HG02840 (cell line): ENCODE measurements around the gene NSUN2.

Experiments
- ATAC-seq: cut with Tn5 transposase; IDR thresholded peaks from one replicate; pipeline ENCODE4 v1.9.1; 2021; ENCODE audit warnings: mild to moderate bottlenecking, moderate library complexity, moderate number of reproducible peaks; ENCODE audit not compliant: unreplicated experiment, low FRiP score

The NSUN2 gene

DNA sequence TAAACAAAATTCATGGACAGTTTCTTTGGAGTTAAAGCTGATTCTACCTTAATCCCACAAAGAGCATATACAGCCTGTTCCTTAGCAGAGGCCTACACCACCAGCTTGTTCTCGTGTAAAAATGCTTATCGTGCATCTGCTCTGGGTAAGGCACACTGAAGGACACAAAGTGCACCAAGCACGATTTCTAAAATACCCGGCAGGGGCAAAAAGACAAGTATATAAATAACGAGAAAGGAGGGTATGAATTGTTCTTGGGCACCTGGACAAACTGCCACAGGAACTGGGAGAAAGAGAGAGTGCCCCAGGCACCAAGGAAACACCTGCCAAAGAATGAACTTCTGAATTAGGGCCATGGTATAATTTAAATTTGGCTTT lies 25.3 kb downstream of the NSUN2 start:
- ATAC-seq, result no peak

DNA sequence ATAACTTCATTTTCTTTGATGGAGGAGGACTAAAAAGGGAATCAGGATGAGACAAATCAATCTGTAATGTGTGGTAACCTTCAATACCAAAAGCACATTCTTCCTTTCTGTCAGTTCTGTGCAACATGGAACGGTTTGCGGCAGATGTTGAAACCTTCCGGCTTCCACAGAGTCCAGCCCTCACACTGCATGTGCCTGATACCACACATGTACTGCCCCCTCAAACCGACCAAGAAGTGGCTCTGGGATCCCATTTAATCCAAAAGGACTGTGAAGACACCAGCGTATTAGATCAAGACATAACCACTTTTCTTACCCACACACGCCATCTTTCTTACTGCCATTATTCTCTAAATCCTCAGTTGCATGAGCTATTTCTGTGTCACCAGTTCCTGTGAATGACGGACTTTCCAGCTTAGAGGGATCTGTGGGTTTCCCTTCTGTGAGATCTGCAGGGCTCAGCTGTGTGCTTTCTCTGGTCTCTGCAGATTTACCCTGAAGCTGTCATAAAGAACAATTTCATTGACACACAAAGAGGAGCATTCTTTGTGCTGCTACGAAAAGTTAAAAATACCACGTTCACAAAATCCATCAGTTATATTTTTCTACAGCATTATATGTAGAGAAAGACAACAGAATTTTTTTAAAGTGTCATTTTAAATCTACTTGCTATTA lies 25.8 kb downstream of the NSUN2 start:
- ATAC-seq, result no peak

GRCh38 chr5:6604946-6605345 lies 27.9 kb downstream of the NSUN2 start:
- no peak for ATAC-seq

DNA sequence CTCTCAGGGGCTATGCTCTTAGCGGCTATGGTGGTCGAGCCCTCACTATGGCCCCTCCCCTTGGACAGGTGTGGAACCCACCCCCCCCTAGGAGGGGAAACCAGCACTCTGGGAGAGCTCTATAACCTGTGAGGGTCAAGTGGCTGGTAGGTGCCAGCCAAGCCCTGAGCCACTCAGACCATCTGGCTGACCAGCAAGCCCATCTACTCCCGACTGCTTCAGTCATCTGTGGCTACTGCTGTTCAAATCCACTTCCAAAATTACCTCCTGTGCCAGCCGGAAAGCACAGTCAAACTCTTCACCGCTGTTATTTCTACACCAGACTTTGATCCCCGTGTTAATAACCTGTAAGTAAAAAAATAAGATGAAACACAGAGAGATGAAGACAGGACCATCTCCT lies 28.5 kb downstream of the NSUN2 start:
- ATAC-seq, result no peak

DNA sequence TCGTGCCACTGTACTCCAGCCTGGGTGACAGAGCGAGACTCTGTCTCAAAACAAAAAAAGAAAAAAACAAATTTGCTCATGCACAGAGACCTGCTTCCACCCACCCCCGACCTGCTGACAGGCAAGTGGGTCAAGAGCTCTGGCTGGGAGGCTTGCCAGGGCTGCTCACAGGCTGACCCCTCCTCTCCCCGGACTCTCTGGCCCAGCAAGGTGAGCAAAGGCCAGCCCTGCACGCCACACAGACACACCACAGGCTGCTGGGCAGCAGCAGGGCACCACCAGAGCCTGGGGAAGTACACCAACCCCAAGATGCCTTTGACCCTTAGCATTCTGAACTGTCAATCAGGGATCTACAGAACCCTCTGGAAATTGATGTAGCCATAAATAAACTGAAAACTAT lies 29.2 kb downstream of the NSUN2 start:
- ATAC-seq, result no peak

DNA sequence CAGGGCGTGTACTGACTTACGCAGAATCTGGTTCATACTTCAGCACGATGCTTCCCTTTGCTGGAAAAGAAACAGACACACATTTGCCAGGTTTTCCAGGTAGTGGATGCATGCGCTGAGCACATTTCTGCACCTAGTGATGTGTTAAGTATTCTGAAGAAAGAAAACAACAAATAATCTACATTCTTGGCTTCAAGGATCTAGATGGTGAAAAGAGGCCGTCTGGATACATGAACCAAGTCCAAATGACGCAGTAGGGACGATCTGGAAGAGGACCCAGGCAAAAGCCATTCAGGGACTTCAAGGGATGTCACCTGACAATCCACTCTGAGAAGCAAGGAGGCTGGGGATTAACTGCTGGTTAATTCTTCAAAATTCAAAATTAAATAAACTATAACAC lies 30.4 kb downstream of the NSUN2 start:
- ATAC-seq, result no peak

DNA sequence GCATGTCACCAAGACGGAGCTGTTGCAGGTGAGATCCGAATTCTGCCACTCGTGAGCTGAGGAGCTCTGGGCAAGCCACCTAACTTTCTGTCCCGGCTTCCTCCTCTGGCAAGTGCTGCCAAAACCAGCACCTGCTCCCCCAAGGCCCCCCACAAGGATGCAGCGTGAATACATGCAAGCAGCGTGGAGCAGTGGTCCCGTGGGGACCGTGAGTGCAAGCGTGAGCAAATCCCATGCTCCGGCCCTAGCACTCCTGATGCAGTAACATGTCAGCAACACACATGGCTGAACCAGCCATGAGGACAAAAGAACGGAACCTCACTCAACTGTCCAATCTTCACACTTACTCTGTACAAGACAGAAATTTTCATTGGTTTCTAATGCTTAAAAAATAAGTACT lies 31.0 kb downstream of the NSUN2 start:
- no peak for ATAC-seq

DNA sequence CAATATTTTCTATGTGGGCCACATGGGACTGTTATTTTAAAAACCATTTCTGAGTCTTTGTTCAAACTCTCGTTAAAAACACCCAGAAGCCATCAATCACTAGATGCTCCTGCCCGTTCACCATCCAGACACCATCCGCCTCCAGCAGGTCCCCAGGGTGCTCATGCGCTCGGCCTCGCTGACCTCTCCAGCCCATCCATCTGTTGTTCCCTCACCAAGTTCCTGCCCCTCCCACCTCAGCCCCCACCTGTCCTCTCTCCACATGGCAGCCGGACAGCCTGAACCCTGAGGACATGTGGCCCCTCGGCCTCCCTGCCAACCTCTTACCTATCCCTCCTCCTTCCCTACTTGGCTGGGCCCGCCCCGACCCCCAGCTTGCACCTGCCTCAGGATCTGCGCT lies 31.6 kb downstream of the NSUN2 start:
- no peak for ATAC-seq

DNA sequence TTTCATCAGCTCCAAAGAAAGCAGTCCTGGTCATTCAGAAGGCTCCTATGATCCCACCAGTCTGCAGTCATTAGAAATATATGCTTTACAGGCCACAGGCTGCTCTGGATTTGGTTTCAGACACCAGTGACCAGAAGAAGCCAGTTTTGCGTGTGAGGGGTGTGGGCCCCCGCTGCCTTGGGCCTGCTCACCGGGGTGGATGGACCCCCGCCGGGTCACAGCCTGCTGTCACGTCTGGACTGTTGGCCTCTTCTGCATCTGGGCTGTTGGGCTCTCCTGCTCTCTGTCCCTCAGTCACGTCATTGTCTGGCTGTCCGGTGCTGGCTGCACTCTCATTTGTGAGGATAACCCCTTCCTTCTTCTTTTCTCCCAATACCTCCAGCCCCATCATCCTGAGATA lies 33.1 kb downstream of the NSUN2 start:
- ATAC-seq, result no peak

DNA sequence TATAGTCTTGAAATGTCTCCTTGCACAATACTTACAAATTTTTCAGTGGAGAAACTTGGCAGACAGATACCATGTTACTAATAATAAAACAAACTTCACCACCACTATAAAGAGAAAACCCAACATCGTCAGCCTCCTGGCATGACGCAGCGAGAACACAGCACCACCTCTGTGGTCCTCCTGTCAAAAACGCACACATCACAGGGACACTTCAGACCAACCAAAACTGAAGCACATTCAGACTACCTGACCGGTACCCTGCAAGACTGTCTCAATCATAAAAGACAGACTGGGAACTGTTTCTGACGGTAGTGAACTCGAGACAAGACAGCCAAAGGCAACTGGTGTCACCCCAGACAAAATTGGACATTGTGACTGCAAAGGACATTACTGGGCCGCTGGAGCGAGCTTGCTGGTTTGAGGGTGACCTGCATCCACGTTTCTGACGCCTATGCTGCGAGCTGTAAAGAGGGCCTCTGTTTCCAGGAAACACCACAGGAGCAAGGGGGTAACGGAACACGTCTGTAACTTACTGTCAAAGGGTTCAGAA lies 34.4 kb downstream of the NSUN2 start:
- no peak for ATAC-seq

GRCh38 chr5:6597557-6597956 lies 35.3 kb downstream of the NSUN2 start:
- no peak for ATAC-seq

DNA sequence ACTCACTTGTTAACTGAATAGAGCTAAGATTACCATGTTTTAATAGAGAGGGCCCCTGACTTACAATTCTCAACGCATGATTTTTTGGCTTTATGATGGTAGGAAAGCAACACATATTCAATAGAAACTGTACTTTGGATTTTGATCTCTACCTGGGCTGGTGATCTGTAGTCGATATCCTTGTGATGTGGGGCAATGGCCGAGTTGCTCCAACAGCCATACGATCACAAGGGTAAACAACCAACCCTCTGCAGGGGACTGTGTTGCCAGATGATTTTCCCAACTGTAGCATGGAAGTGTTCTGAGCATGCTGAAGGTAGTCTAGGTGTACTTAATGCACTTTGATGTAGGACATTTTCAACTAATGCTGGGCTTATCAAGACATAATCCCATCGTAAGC lies 36.5 kb downstream of the NSUN2 start:
- ATAC-seq, result no peak

- ATAC-seq, result no peak
Measured at GRCh38 chr5:6595405-6595804, 37.4 kb downstream of the NSUN2 start.

DNA sequence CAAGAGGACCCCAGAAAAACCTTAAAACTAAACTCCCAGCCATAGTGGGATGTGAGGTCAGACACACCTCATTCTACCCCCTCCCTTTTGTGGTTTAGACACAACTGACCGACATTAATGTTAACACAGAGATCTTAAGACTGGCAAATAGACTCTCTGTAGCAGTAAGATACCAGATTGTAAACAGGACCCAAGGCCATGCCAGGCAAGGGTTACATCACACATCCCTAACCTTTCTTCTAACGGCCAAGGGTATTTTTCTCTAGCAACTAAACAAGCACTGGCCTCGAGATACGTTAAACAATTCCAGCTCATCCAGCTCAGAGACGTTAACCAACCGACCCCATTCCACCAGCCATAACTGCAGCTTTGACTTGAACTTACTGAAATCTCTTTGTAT lies 38.8 kb downstream of the NSUN2 start:
- no peak for ATAC-seq

GRCh38 chr5:6593148-6594016 lies 39.5 kb downstream of the NSUN2 start:
- ATAC-seq, result no peak

DNA sequence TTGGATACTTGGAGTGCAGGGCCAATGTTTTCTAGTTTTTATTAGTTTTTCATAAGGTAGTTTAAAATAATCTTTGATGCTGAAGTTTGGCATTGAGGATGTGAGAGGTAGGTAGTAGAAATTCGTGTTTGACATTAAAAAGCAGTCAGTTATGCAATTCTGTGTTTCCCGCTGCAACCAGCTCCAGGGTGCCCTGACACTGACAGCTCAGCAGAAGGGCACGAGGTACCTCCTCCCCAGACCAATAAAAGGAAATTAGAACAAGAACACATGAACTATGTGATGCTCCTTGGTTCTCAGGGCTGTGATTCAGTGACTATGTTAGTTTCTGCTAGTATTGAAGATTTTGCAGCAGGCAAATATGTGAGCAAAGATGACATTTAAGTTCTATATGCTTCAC lies 40.2 kb downstream of the NSUN2 start:
- ATAC-seq, result no peak

DNA sequence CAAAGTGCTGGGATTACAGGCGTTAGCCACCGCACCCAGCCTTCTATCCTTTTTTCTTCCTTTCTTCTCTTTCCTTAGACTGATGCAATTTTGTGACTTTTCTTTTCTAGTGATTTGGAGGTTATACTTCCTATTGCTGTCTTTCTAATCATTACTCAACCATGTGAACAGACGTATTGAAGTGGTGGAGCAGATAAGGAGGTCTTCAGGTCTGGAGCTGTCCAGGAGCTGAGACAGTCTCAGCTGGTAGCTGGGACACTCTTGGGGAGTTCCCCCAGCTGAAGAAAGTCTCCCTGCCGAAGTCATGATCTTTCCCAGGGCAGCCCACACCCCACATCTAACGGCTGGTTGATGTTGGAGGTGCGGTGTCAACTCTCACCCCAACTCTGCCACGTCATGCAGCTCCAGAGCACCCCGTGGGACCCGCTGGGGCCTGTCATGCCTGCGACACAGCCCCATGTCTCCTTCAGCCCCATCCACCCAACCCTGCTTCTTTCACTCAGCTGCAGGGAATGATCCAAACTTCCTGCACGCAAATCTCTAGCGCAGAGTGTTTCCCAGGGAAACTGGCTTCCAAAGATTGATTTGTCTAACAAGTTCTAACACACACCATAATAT lies 41.1 kb downstream of the NSUN2 start:
- no peak for ATAC-seq

- ATAC-seq, result no peak
Measured at GRCh38 chr5:6590581-6590980, 42.3 kb downstream of the NSUN2 start.

DNA sequence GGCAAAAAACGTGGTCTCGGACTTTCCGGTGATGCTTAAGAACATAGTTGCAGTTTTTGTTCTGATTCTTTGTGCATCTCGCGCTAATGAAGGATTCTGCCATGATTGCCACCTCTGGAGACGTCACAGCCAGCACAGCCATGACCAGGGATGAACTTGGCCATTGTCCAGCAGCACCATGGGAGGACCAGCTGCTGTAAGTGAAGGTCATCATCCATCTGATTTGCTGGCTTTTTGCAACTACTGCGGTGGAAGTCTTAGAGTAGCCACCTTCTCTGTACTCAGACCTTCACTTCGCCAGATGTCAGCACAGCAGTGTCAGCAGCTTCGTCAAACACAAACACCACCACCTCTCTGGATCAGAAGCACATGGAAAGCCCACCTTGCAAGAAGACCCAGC lies 45.7 kb downstream of the NSUN2 start:
- ATAC-seq, result no peak

DNA sequence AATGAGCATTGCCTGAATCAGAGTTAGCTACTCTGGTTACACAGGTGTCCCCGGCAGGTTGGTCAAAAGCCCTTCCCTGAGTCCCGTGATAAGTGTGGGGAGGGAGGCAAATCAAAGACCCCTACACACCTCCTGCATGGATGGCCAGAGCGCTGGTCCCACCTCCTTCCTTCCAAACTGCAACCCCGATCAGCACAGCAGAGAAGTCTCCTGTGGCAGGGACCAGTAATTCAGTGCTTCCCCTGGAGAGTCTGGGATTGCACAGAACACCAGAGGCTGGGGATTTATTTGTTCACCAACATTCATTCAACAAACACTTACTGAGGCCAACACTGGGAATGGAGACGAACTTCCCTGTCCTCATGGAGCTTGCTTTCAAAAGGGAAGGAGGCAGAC lies 46.2 kb downstream of the NSUN2 start:
- no peak for ATAC-seq

DNA sequence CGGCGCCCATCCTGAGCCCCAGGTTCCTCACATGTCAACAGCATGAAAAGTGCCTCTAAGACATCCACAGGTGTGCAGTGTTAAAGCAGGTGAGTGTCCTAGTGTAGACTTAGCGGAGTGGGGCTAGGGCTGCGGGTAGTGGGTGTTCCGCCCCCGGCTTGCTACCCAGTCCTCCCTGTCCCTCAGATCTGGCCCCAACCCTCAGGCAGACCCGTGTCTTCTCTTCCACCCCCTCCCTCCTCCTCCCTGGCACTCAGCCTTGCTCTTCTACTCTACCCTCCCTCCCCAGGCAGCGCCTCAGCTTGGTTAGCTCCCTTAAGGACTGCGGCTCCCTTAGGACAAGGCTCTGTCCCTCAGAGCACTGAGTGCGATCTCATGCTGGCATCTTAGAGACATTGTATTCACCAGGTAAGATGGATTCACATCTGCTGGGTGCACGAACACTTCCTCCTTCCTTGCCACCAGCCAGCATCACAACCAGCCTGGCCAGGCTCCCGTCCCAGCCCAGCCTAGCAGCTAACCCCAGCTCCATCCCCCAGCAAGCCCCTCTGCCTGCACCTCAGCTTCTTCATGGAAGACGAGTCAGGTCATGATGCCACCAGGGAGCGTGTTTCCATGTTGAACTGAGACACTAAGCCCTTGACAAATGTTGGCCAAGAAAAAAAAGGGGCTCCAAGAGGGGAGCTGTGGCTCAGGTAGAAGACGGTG lies 46.8 kb downstream of the NSUN2 start:
- no peak for ATAC-seq
